ENCODE measurements around the gene TTC12. TPM values are rescaled to one million over a fixed set of nuclear protein-coding genes. Genes with fewer than 3 reads are reported as not detected.

Gene TTC12
- total and polyA plus RNA-seq, 9 of the 15 experiments (the other 6 are each of a cell fraction or from before 2014, with no cell fraction given): 5.1 to 19.9 (median 13.4) TPM

- H3K4me1 ChIP-seq (replicated peaks in 1 of 2; ENCODE audit: control insufficient read depth in 2 of 2, insufficient read depth in 2 of 2, low read length in 2 of 2): 0 out of 5 replicates have a peak, but pooled peaks cover 0 to 5% of the 10 kb centered on the region in 2 experiments
- no peak for ATAC-seq
- H3K9ac ChIP-seq (ENCODE audit: insufficient read depth in 1 of 2, low read depth in 2 of 2, low read length in 2 of 2): no peak overlapping the region
- intact Hi-C loops (cut with micrococcal nuclease): no loop called here
- H3K79me2 ChIP-seq (ENCODE audit: control insufficient read depth, insufficient read depth, low read length): no peaks in the 10 kb centered on the region
- no TSS peak for BruUV-seq (replicated peaks)
- H3K27ac ChIP-seq (ENCODE audit: extremely low read depth, low read depth, low read length): no peak overlapping the region
- peaks cover 7% of the 10 kb centered on the region; the same call in 1 of the 2 replicates for H4K20me1 ChIP-seq (replicated peaks; ENCODE audit: control insufficient read depth, insufficient read depth, low read length)
- H2AFZ ChIP-seq (ENCODE audit: low read depth, low read length): no peak overlapping the region
- no peaks in the 10 kb centered on the region for H3K9me3 ChIP-seq (replicated peaks; ENCODE audit: control insufficient read depth, insufficient read depth, low read depth, low read length)
- no peak for DNase-seq (ENCODE audit: extremely low read depth in 1 of 4, low spot score in 3 of 4)
- ChIA-PET POLR2A (interaction anchor here (1.1 kb wide), 1 partner anchor 63 kb away, joined by 3 read pairs; no protein-coding TSS in a partner anchor), CTCF (ENCODE audit: low intra/inter-chr PET ratio) (no interaction called here)
- H3K4me2 ChIP-seq (ENCODE audit: insufficient read depth, low read length): no peak overlapping the region
- in situ Hi-C loops (cut with MboI): no loop called here
- no peaks in the 10 kb centered on the region for H3K36me3 ChIP-seq (ENCODE audit: control insufficient read depth, insufficient read depth, low read length)
- peak; percentile 61 for TF ChIP-seq NR2C1 (IDR thresholded peaks at IDR 0.05)
- TF ChIP-seq NR2C1 (tag; IDR thresholded peaks at IDR 0.05): peak; percentile 68; the same call in 1 of the 2 replicates
- no peak for TF ChIP-seq SAFB2 (IDR thresholded peaks at IDR 0.05; ENCODE audit: borderline replicate concordance, low read depth, low read length, severe bottlenecking)
- no peak for TF ChIP-seq SFPQ (IDR thresholded peaks at IDR 0.05; ENCODE audit: low read depth, low read length)
- no peak for TF ChIP-seq CBFB (CRISPR knock-in tag; IDR thresholded peaks at IDR 0.05)
- TF ChIP-seq IRF1 (CRISPR knock-in tag; IDR thresholded peaks at IDR 0.05; ENCODE audit: borderline replicate concordance): no peak
- peak; percentile 77; the same call in 1 of the 2 replicates for TF ChIP-seq NR2C2 (CRISPR knock-in tag; IDR thresholded peaks at IDR 0.05)
- TF ChIP-seq NR2C2 (tag; IDR thresholded peaks at IDR 0.05): peak; percentile 55; the same call in 1 of the 2 replicates
- TF ChIP-seq RBM39 (optimal IDR thresholded peaks at IDR 0.05; ENCODE audit: low read depth, low read length): no peak
- peaks cover 10 to 62% of the 10 kb centered on the region in 2 experiments; a peak in 4 of 5 replicates for H3K27me3 ChIP-seq (ENCODE audit: control insufficient read depth in 2 of 2, insufficient read depth in 2 of 2, low read length in 2 of 2)
- H3K4me3 ChIP-seq: no peak overlapping the region
- FAIRE-seq: no peak
- no peaks in the 10 kb centered on the region for H3K9me1 ChIP-seq (ENCODE audit: control insufficient read depth, insufficient read depth, low read length)
- WGBS (ENCODE audit: insufficient coverage, low coverage, missing lambda C conversion rate): 1% methylated on average over 23 of the region's 24 CpGs
These were observed 84.5 kb downstream of the TTC12 start for GRCh38 chr11:113398669-113399430.
